GM15510 (cell line): ENCODE results near the gene NFIA.

Experiments used
- POLR2A ChIP-seq: IDR thresholded peaks from 3 replicates; pipeline ENCODE4 v1.6.1; 2011; ENCODE audit warnings: borderline replicate concordance; ENCODE audit not compliant: insufficient read length; ENCODE audit errors: extremely low read depth

The NFIA gene

DNA sequence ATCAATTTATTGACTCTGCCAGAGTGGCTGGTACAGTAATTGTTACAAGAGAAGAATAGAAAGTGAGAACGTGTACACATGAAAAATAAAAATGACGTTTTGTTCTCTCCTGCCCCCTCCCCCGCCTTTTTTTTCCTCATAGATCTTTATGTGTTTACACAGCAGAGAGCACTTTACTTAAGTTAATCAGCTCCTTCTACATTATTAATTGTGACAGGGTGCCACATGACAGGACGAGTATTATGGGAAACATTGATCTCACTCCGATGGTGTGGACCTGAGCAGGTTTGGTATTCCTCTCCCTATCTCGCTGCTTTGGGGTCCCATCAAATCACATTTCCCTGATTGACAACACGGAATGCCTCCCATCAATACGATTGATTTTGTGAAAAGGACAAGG, 356.9 kb downstream of the NFIA start:
- TF ChIP-seq POLR2A: no peak

DNA sequence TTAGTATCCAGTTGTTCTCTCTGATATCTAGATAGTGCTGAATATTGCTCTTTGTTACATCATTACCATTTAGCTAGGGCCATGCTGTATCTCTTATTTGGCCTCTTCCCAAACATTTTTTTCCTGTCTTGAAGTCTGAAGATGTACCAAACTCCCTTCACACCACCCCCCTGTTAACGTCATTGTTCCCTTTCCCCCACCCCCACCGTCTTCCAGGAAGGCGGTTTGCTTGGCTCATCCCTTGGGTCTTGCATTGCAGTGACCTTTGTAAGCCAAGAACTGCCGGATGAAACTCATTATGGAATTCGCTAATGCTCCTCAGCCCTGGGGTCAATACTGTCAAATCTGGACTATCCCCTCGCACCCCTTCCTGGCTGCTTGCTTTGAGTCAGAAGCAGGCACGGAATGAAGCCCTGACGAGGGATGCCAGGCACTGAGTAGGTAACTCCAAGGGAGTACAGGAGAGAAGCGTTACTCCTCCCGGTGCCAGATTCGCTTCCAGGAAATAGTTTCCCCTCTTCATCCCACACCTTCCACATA, 359.4 kb downstream of the NFIA start:
- TF ChIP-seq POLR2A: no peak

DNA sequence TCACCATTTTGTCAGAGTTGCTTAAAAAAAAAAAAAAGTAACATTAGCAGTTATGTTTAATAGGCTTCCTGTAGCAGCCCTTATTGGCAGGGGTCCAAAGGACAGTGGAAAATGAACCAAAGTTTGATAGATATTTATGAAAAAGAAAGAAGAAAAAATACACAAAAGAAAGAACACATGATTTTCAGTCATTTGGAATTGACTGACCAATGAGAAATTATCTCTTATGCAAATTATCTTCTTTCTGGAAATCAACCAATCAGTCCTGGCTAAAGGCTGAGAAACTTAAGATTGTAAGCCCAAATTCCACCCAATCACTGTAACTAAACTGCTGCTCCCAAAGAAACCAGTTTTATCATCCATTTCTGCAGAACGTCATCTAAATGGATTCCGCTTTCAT, 360.2 kb downstream of the NFIA start:
- no peak for TF ChIP-seq POLR2A

DNA sequence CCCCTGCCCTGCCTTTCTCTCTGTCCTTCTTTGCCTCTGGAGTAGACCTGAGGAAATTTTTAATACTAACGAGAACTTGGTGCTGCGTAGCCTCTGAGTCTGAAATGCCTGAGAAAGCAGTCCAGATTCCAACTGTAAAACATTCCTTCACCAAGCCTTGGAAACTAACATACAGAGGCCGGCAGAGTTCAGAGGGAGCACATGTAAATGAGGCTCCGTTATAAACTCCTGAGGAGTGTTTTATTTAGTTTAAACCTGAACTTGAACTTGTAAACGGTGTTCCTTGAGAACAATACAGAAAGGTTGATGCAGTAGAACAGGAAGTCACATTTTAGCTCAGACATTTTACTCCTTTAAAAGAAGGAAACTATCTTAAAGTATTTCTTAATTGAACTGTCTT, 361.9 kb downstream of the NFIA start:
- TF ChIP-seq POLR2A: no peak

GRCh38 chr1:61445269-61445825, 363.0 kb downstream of the NFIA start:
- TF ChIP-seq POLR2A: no peak

GRCh38 chr1:61446531-61446991, 364.2 kb downstream of the NFIA start:
- TF ChIP-seq POLR2A: no peak

DNA sequence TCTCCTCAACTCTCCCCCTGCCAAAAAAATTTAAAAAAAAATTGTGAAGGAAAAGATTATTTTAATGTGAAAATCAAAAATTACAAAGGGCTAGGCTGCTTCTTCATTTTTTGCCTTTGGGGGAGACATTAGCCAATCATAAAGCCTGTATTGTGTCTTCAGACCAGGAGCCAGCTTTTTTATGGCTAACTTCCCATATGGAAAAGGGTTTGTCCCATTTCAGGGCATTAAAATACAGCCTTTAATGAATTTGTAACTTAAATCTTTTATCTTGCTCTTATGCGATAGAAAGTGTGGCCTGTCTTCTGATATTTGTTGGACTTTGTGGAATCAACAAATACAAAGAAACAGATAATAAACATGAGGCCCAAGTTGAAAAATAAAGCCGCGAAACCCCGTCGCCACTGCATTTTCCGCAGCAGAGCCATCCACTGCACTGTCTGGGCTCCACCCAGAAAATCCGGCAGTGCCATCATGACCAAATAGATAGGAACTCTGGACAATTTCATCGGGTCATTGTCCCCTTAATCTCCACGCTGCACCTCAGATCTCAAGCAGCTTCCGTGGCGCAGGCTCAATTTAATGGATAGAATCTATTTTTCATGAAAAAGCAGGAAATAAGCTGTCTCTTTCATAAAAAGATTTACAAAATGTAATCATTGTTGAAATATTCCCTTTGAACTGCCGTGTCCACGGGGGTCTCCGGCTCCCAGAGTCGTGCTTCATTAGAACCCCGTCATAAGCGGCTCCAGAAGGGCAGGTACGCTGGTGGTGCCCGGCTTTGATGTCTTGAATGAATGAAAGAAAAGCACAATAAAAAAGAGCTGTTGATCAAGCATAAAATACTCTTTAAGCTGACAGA, 365.0 kb downstream of the NFIA start:
- TF ChIP-seq POLR2A: no peak

GRCh38 chr1:61447968-61448430, 365.6 kb downstream of the NFIA start:
- no peak for TF ChIP-seq POLR2A

DNA sequence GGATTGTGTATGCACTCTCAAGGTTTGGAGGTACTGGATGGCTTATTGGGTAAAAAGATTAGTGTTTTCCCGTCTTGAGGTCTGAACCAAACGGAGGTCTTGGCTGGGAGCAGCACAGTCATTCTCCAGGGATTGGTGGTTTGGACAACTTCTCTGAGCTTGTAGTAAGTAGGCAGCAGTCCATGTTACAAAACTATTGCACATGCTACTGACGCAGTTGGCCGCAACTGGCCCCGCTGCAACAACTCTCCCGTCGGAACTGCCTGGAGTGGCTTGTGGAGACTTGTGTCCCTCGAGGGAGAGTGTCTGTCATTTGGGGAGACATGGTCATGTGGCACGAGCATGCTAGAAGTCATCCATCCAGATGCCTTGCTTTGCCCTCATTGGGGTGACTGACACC, 366.6 kb downstream of the NFIA start:
- no peak for TF ChIP-seq POLR2A

DNA sequence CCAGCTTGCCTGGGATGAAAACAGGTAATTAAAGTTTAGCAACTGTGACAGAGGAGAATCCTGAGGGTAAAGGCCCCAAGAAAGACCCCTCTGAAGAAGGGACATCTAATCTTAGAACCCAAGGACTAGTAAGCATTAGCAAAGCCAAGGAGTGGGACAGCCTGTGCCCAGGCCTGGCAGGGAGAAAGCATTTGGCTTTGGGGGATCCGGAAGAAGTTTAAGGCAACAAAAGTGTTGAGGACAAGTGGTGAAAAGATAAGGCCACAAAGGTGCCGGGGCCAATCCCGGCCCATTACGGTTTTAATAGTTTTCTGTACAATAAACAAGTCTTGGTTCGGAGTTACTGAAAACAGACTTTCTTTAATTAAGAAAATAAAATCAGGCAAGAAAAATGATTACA, 367.0 kb downstream of the NFIA start:
- no peak for TF ChIP-seq POLR2A

GRCh38 chr1:61450454-61450853, 368.1 kb downstream of the NFIA start:
- TF ChIP-seq POLR2A: no peak

DNA sequence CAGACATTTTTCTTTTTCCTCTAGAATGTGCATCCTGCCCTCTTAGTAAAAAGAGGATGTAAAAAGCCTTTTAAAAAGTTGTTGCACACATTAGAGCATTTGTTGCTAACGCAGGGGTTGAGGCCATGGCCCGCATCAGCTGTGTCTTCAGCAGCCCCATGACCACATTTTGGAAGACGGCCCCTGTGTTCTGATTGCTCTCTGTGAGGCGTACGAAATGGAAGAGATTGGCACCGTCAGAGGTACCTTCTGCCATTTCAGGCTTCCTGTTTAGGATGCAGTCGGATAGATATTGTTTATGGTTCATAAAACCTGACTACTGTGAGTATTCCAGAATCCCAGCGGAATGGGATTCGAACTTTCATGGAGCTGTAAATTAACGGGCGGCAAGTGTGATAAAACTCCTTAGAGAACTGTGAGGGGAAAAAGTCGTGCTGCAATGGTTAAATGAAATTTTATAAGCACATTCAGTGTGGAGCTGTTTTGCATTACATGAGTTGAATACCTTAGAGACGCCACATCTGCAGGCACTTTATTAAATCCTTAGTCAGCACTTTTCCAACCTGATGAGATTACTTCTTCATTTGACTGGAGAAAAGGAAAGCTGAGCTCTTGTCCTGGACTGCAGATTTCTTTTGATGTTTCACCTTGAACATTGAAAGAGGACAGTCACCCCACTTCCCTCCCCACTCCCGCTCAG, 368.7 kb downstream of the NFIA start:
- no peak for TF ChIP-seq POLR2A

DNA sequence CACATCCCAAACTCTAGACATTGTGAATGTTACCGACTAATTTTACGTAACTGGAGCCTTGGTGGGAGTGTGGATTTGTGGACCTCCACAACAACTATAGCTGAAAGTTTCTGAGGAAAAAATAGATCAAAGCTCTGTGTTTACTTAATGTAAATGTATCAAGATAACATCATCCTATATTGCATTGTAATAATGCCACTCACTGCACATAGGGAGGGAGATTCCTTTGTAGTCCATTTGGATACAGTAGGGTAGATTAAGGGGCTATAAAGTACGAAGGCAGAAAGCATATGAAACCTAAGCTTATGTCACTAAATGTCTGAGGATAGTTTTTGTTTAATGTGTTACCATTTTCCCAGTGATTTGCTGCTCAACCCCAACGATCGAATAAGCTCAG, 369.2 kb downstream of the NFIA start:
- no peak for TF ChIP-seq POLR2A

DNA sequence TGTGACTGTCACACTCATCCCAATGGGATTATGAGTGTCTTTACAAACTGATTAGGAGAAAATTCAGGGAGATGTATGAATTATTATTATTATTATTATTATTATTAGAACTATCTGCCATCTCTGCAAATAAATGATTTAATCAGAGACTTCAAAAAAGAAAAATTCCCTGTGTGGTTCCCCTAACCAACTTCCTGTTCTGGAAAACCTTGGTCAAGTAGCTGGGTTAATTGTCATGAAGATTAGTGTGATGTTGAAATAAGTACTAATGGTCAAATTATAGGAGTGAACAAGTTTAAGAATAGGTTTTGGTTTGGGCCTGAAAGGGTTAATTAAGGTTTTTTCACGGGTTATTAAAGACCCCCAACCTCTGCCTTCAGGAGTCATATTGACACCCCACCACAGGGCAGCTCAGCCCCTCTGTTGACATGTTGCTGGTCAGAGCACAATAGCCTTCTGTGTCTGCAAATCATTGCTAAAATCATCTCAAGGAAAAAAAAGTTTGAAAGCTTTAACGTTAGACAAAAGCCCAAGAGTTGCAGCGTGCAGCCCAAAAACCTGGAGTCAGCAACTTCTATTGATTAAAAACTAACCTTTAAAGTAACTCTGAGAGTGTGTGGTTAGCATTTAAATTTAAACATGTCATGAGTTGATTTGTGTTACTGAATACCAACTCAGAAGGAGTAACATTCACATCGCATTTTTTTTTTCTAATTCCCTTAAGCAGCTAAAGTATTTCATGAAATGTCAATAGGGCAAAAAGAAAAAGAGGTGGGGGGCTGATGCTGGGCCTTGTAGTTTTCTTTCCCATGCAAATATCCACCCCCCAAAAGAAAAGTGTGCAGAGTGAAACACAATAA, 370.0 kb downstream of the NFIA start:
- TF ChIP-seq POLR2A: no peak
